GM12865 (cell line): ENCODE measurements around the gene SHLD2.
A peak's percentile ranks its signal among the peaks of the same experiment; 100 is the strongest.
"Not testable (repeated sequence)": the region's sequence is repeated elsewhere in the genome, so short reads cannot be mapped to it uniquely, and the experiment has no call there.

Source experiments
- DNase-seq: peaks from one replicate; pipeline ENCODE4 v3.0.0; 2010; ENCODE audit warnings: low read depth
- H3K4me3 ChIP-seq: 2 replicates; pipeline ENCODE4 v1.5.1; 2011; ENCODE audit warnings: mild to moderate bottlenecking, low read depth, low read length, control low read depth
- CTCF ChIP-seq: IDR thresholded peaks from 2 replicates; pipeline ENCODE4 v1.5.1; 2011; ENCODE audit warnings: low read length, control low read depth, low read depth, inconsistent platforms; ENCODE audit not compliant: insufficient read depth; ENCODE audit errors: missing control alignments

Gene SHLD2

GRCh38 chr10:87090779-87091178 lies 4.2 kb upstream of the SHLD2 start:
- no peak for DNase-seq
- TF ChIP-seq CTCF: no peak
- no peak overlapping the region for H3K4me3 ChIP-seq

GRCh38 chr10:87092376-87092860 lies 2.6 kb upstream of the SHLD2 start:
- TF ChIP-seq CTCF: no peak
- DNase-seq: no peak
- H3K4me3 ChIP-seq: peak overlapping the region; percentile 81

GRCh38 chr10:87092861-87093631 lies 2.0 kb upstream of the SHLD2 start:
- H3K4me3 ChIP-seq: peak overlapping the region; percentile 81
- peak; percentile 54 for DNase-seq
- TF ChIP-seq CTCF: no peak

GRCh38 chr10:87093632-87094372 lies 1.2 kb upstream of the SHLD2 start:
- peak; percentile 80 for DNase-seq
- peak overlapping the region; percentile 81 for H3K4me3 ChIP-seq
- TF ChIP-seq CTCF: no peak

- peak; percentile 93 for DNase-seq
- peak overlapping the region; percentile 88 for H3K4me3 ChIP-seq
- no peak for TF ChIP-seq CTCF
These were observed 385 bp downstream of the SHLD2 start for GRCh38 chr10:87095236-87095945.

GRCh38 chr10:87101996-87102395 lies 7.0 kb downstream of the SHLD2 start:
- no peak overlapping the region for H3K4me3 ChIP-seq
- no peak for TF ChIP-seq CTCF
- no peak for DNase-seq

- H3K4me3 ChIP-seq, DNase-seq: not testable (repeated sequence)
These were observed 9.7 kb downstream of the SHLD2 start for GRCh38 chr10:87104727-87105126.
